ENCODE results near the gene PRKD1. TPM values are rescaled to one million over a fixed set of nuclear protein-coding genes. Genes with fewer than 3 reads are reported as not detected.

The PRKD1 gene
- polyA plus RNA-seq, 1 of the 3 experiments (the other 2 are of a cell fraction), result 0.07 TPM

- Histone ChIP-seq H3K4me1 (ENCODE audit: control insufficient read depth in 1 of 2, insufficient read depth in 2 of 2, low read depth in 1 of 2, low read length in 1 of 2) (no peaks in the 10 kb centered on the region), H3K27ac (ENCODE audit: low read depth in 2 of 2, low read length in 1 of 2) (no peak overlapping the region), H4K20me1 (ENCODE audit: insufficient read depth) (no peaks in the 10 kb centered on the region), H3F3A (replicated peaks; ENCODE audit: insufficient read depth) (no peaks in the 10 kb centered on the region), H3K4me3 (ENCODE audit: low read depth in 2 of 2, low read length in 1 of 2) (no peak overlapping the region), H3K36me3 (replicated peaks in 1 of 2; ENCODE audit: control insufficient read depth in 1 of 2, insufficient read depth in 2 of 2, low read length in 1 of 2) (no peaks in the 10 kb centered on the region), H3K4me2 (no peak overlapping the region), H3K9ac (no peak overlapping the region), H3K9me2 (no peaks in the 10 kb centered on the region), H2AFZ (ENCODE audit: low read depth) (no peak overlapping the region), H3K79me2 (ENCODE audit: insufficient read depth) (no peaks in the 10 kb centered on the region), H3K9me3 (no peaks in the 10 kb centered on the region), H3K27me3 (ENCODE audit: insufficient read depth) (no peaks in the 10 kb centered on the region)
- POLR2A ChIA-PET, result no interaction called here
- WGBS (ENCODE audit: low lambda C conversion rate), result 11% methylated on average over 1 of the region's 1 CpG
- DNase-seq, result no peak
- no peak for TF ChIP-seq CTCF (IDR thresholded peaks at IDR 0.05)
- TF ChIP-seq RCOR1 (IDR thresholded peaks at IDR 0.05; ENCODE audit: low read length), result no peak
- no peak for TF ChIP-seq ZBTB33 (IDR thresholded peaks at IDR 0.05; ENCODE audit: borderline replicate concordance, low read depth)
- TF ChIP-seq CHD2 (IDR thresholded peaks at IDR 0.05; ENCODE audit: low read length, partially characterized antibody), result no peak
- TF ChIP-seq YY1 (IDR thresholded peaks at IDR 0.05; ENCODE audit: low read depth), result no peak
- TF ChIP-seq IRF3 (IDR thresholded peaks at IDR 0.05; ENCODE audit: low read depth, low read length), result no peak
- no peak for TF ChIP-seq EZH2phosphoT487 (IDR thresholded peaks at IDR 0.05; ENCODE audit: borderline replicate concordance, low read depth)
- TF ChIP-seq POLR2AphosphoS5 (IDR thresholded peaks at IDR 0.05; ENCODE audit: low read depth, low read length), result no peak
- no peak for TF ChIP-seq MXI1 (IDR thresholded peaks at IDR 0.05; ENCODE audit: low read depth, low read length)
- TF ChIP-seq JUND (IDR thresholded peaks at IDR 0.05), result no peak
- no peak for TF ChIP-seq FOSL2 (IDR thresholded peaks at IDR 0.05; ENCODE audit: borderline replicate concordance, low read depth)
- no peak for TF ChIP-seq TCF12 (IDR thresholded peaks at IDR 0.05)
- TF ChIP-seq TAF1 (IDR thresholded peaks at IDR 0.05; ENCODE audit: borderline replicate concordance, low read depth, low read length), result no peak
- no peak for TF ChIP-seq GATA2 (CRISPR knock-in tag; IDR thresholded peaks at IDR 0.05)
- TF ChIP-seq MAX (IDR thresholded peaks at IDR 0.05; ENCODE audit: low read depth), result no peak
- no peak for TF ChIP-seq RFX5 (IDR thresholded peaks at IDR 0.05; ENCODE audit: low read length)
- TF ChIP-seq RAD21 (IDR thresholded peaks at IDR 0.05; ENCODE audit: low read length), result no peak
- no peak for TF ChIP-seq RXRA (IDR thresholded peaks at IDR 0.05; ENCODE audit: borderline replicate concordance, low read depth)
- CTCF ChIA-PET, result no interaction called here
These were observed 188.7 kb downstream of the PRKD1 start for GRCh38 chr14:29738950-29739349.

All from SK-N-SH (cell line).